DND-41 (cell line): ENCODE measurements around the gene TTC39B.

Source experiments
- ATAC-seq: fragments of 200-7000 bp; cut with Tn5 transposase; 3 replicates; pipeline ENCODE4 v1.9.1; 2021; ENCODE audit warnings: low read depth; ENCODE audit not compliant: insufficient read depth
- DNase-seq: peaks from one replicate; pipeline ENCODE4 v3.0.0-alpha.2; 2020
- H2AFZ ChIP-seq: 2 replicates; pipeline ENCODE4 v1.6.0; 2012; ENCODE audit warnings: low read depth, low read length
- H3K27ac ChIP-seq: 2 replicates; pipeline ENCODE4 v1.5.1; 2012; ENCODE audit warnings: low read length, inconsistent platforms
- H3K27me3 ChIP-seq: fragments of 200-600 bp; sonication (generic); 2 replicates; pipeline ENCODE4 v1.6.0; 2012; ENCODE audit warnings: low read length, mild to moderate bottlenecking, inconsistent platforms; ENCODE audit not compliant: insufficient read depth, poor library complexity
- H3K36me3 ChIP-seq: 2 replicates; pipeline ENCODE4 v1.5.1; 2012; ENCODE audit warnings: low read length, inconsistent platforms; ENCODE audit not compliant: insufficient read depth
- H3K4me1 ChIP-seq: 2 replicates; pipeline ENCODE4 v1.5.1; 2012; ENCODE audit warnings: mild to moderate bottlenecking, low read length; ENCODE audit not compliant: insufficient read depth
- H3K4me2 ChIP-seq: 2 replicates; pipeline ENCODE4 v1.6.0; 2012; ENCODE audit warnings: mild to moderate bottlenecking, moderate library complexity, low read length, inconsistent platforms; ENCODE audit not compliant: insufficient read depth
- H3K4me3 ChIP-seq, 2 experiments: fragments of 200-600 bp in 1 of 2; shearing (Covaris generic) in 1 of 2; 2 replicates each; pipeline ENCODE4 v1.5.1; 2012 to 2016; ENCODE audit warnings: inconsistent platforms in 2 of 2, low read length in 2 of 2, mild to moderate bottlenecking in 2 of 2, low read depth in 1 of 2, moderate library complexity in 1 of 2
- H3K79me2 ChIP-seq: 2 replicates; pipeline ENCODE4 v1.6.0; 2012; ENCODE audit warnings: low read length, inconsistent platforms; ENCODE audit not compliant: insufficient read depth
- H3K9ac ChIP-seq: 2 replicates; pipeline ENCODE4 v1.6.0; 2012; ENCODE audit warnings: low read depth, mild to moderate bottlenecking, inconsistent platforms, low read length, moderate library complexity
- H3K9me3 ChIP-seq: 2 replicates; pipeline ENCODE4 v1.5.1; 2012; ENCODE audit warnings: low read length, moderate library complexity, mild to moderate bottlenecking, inconsistent platforms; ENCODE audit not compliant: insufficient read depth, severe bottlenecking
- H4K20me1 ChIP-seq: 2 replicates; pipeline ENCODE4 v1.6.0; 2012; ENCODE audit warnings: low read length; ENCODE audit not compliant: insufficient read depth
- CTCF ChIP-seq: IDR thresholded peaks from 2 replicates; pipeline ENCODE4 v1.5.1; 2012; ENCODE audit warnings: borderline replicate concordance, low read length, moderate library complexity, mild to moderate bottlenecking; ENCODE audit not compliant: poor library complexity, severe bottlenecking; ENCODE audit errors: extremely low read depth
- EZH2 ChIP-seq: IDR thresholded peaks from 3 replicates; pipeline ENCODE4 v1.6.1; 2012; ENCODE audit warnings: borderline replicate concordance, low read depth, mild to moderate bottlenecking, moderate library complexity, low read length, inconsistent platforms; ENCODE audit not compliant: severe bottlenecking

TTC39B gene

GRCh38 chr9:15150939-15151338, 156.1 kb downstream of the TTC39B start:
- H3K4me3 ChIP-seq: no peak overlapping the region
- H3K9ac ChIP-seq: no peak overlapping the region
- H3K4me1 ChIP-seq: no peaks in the 10 kb centered on the region
- ATAC-seq (no peak), DNase-seq (no peak)
- H3K4me2 ChIP-seq: no peak overlapping the region
- TF ChIP-seq CTCF (no peak), EZH2 (no peak)
- no peaks in the 10 kb centered on the region for H3K36me3 ChIP-seq
- no peaks in the 10 kb centered on the region for H3K79me2 ChIP-seq
- no peaks in the 10 kb centered on the region for H3K27me3 ChIP-seq
- no peak overlapping the region for H2AFZ ChIP-seq
- no peak overlapping the region for H3K27ac ChIP-seq
- H4K20me1 ChIP-seq: no peaks in the 10 kb centered on the region
- H3K9me3 ChIP-seq: no peaks in the 10 kb centered on the region

- no peak for ATAC-seq
- H3K36me3 ChIP-seq: no peaks in the 10 kb centered on the region
- no peaks in the 10 kb centered on the region for H3K4me1 ChIP-seq
- no peak for DNase-seq
- H3K27me3 ChIP-seq: no peaks in the 10 kb centered on the region
- H3K9ac ChIP-seq: no peak overlapping the region
- TF ChIP-seq CTCF: no peak
- no peak for TF ChIP-seq EZH2
- H3K4me2 ChIP-seq: no peak overlapping the region
- H2AFZ ChIP-seq: no peak overlapping the region
- H3K27ac ChIP-seq: no peak overlapping the region
- H4K20me1 ChIP-seq: no peaks in the 10 kb centered on the region
- H3K4me3 ChIP-seq: no peak overlapping the region
- H3K79me2 ChIP-seq: no peaks in the 10 kb centered on the region
- H3K9me3 ChIP-seq: no peaks in the 10 kb centered on the region
These were observed 157.6 kb downstream of the TTC39B start for GRCh38 chr9:15149450-15149849.

- no peak for DNase-seq
- no peak for TF ChIP-seq CTCF
- no peak for TF ChIP-seq EZH2
- no peak for ATAC-seq
- H3K9me3 ChIP-seq: no peaks in the 10 kb centered on the region
- H4K20me1 ChIP-seq: no peaks in the 10 kb centered on the region
- H3K79me2 ChIP-seq: no peaks in the 10 kb centered on the region
- H3K9ac ChIP-seq: no peak overlapping the region
- H3K36me3 ChIP-seq: no peaks in the 10 kb centered on the region
- peaks cover 6% of the 10 kb centered on the region for H3K4me1 ChIP-seq
- H3K4me2 ChIP-seq: no peak overlapping the region
- no peaks in the 10 kb centered on the region for H3K27me3 ChIP-seq
- H3K4me3 ChIP-seq: no peak overlapping the region
- no peak overlapping the region for H2AFZ ChIP-seq
- no peak overlapping the region for H3K27ac ChIP-seq
These were observed 160.7 kb downstream of the TTC39B start for GRCh38 chr9:15146268-15146700.

GRCh38 chr9:15144622-15145061, 162.4 kb downstream of the TTC39B start:
- Histone ChIP-seq H2AFZ (no peak overlapping the region; the same call in 1 of the 2 replicates), H3K4me2 (no peak overlapping the region), H3K27ac (no peak overlapping the region), H3K79me2 (no peaks in the 10 kb centered on the region), H3K9me3 (no peaks in the 10 kb centered on the region), H3K4me1 (peaks cover 6% of the 10 kb centered on the region), H3K36me3 (no peaks in the 10 kb centered on the region), H4K20me1 (no peaks in the 10 kb centered on the region), H3K27me3 (no peaks in the 10 kb centered on the region), H3K9ac (no peak overlapping the region), H3K4me3 (no peak overlapping the region)
- TF ChIP-seq CTCF (no peak), EZH2 (no peak)
- DNase-seq (no peak), ATAC-seq (no peak)
